Urothelium cell line (cell line): ENCODE results near the gene KHDC4.

Experiments
- DNase-seq: peaks from one replicate; pipeline ENCODE4 v3.0.0; 2011; ENCODE audit warnings: low spot score, mixed read lengths
- FAIRE-seq: peaks from 2 replicates; lab custom pipeline; 2011; peaks lifted over from hg19 to GRCh38; lab: Jason Lieb, UNC

The KHDC4 gene

DNA sequence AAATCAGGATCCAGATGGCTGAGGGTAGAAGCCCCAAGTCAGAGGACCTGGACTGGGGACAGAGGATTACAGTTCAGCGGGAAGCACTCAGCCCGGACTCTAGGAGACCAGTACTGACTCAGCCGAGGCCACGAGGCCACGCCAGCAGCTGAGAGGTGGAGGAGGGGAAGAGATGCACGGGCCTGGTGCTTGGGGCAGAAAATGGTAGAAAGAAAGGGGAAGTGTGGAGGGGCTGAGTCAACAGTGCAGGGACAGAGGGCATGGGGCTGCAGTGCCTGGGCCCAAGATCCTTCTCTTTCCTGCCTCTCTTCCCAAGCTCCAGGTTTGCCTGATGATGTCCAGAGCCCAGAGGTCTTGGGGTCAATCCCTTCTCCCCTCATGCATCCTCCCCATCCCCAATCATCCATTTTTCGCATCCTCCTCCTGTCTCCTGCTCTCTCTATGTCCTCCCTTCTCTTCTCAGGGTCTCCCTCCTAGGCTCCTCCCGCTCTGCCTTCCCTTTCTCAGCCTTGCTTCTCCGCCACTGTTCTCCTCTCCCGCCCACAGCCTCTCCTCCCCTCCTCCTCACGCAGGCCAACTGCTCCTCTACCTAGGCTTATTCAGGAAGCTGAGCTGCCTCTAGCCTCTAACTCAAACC, 36.4 kb upstream of the KHDC4 start:
- no peak for FAIRE-seq
- no peak for DNase-seq

DNA sequence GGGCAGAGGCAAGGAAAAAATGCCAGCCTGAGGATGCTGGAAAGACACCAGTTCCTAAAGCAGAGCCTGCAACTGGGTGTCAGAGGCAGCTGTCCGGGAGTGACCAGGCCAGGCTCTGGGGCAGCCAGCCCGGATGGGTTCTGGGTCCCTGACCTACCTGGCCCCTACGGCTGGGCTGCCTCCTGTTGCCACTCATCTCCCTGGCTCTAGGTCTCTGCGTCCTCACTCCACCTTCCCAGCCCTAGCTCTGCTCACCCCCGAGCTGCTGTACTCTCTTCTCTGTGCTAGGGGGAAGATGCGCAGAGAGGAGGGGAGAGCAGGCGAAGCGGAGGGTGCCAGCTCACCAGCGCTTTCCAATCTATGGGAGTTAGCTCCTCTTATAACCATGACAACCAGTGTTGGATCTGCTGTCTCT, 35.2 kb upstream of the KHDC4 start:
- DNase-seq = no peak
- no peak for FAIRE-seq

DNA sequence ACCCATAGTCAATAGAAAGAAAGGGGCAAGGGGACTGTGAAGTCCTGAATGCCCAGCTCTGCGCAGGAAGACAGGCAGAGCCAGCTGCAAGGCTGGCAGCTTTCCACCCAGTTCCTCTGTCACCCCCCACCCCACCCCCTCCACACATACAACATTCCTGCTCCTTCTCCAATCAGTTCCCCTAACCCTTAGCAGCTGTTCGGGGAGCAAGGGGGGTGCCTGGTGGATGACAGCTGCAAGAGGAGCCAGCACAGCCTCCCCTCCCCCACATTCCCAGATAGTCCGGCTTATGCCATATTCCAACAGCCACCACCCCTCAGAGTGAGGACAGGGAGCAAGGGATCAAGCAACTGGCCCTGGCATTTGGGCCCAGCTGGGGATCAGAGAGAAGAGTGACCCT, 34.5 kb upstream of the KHDC4 start:
- DNase-seq (no peak), FAIRE-seq (no peak)

DNA sequence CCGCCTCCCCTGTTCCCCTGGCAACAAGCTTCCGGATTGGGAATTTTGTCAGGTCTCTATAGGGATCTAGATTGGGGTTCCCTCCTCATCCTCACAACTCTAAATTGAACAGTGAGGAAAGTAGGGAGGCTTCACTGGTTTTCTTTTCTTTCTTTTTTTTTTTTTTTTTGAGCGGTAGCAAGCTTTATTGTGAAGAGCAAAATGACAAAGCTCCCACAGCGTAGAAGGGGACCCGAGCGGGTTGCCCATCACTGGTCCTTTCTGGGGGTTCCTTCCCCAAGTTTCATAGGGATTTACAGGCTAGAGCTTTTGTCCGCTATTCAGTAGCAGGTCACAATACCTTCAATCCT, 33.8 kb upstream of the KHDC4 start:
- DNase-seq = no peak
- no peak for FAIRE-seq

DNA sequence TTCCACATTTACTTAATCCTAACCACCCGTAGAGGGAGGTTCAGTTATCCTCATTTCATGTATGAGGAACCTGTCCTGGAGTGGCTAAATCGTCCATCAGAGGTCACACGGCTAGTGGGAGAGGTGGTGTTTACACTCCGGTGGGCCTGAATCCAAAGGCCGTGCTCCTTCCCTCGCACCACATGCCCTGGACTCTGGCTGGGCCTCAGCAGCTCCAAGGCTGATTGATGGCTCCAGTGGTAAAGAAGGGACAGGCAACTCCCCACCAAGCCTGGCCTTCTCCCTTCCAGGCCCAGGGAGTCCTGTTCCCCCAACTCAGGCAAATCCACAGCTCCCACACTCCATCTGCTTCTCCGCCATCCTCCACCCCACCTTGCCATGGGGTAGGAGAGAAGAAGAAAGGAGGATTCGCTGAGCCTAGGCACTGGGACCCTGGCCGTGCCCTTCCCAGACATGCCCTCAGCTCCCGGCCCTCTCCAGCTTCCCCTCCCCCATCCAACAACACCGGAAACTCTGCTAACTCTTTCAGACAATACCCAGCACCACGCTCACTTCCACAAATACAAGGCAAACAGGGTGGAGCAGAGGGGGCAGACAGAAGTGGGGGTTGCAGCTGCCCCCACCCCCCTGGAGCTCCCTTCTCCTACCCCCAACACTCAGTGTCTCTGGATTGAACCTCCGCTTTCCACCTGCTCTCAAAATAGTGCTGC, 33.3 kb upstream of the KHDC4 start:
- no peak for DNase-seq
- FAIRE-seq = no peak

DNA sequence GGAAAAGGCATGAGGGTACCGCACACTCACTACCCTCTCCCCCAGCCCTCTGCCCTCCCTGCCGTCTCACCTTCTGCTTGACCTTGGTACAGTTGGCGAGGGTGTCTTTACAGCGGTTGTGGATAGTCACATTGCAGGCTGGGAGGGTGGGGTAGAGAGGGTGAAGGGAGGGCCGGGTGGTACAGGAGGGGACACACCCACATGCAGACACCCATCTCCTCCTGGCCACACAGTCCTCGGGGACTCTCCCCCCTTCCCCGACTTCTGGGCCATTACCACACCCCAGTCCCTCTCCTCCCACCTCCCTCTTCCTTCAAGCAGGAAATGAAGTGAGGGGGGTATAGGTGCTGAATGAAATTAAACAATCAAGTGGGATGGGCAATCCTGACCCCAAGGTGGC, 32.5 kb upstream of the KHDC4 start:
- DNase-seq (no peak), FAIRE-seq (no peak)

DNA sequence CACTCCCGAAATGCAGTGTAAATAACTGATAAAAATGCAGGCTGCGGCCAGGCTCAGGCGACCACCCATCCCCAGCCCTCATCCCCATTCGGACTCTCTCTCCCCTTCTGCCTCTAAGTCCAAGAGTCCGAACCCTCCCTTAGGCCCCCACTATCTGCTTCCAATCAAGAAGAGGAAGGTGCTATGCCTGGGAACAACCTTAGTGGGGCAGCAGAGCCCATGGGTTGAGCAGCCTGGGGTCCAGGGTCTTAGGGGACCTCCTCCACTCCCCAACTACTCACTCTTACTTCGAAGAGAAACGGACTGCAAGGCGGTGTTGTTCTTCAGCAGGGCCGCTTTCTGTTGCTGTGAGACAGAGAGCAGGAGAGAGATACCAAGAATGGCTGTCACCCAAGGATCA, 31.9 kb upstream of the KHDC4 start:
- DNase-seq = no peak
- FAIRE-seq = no peak

DNA sequence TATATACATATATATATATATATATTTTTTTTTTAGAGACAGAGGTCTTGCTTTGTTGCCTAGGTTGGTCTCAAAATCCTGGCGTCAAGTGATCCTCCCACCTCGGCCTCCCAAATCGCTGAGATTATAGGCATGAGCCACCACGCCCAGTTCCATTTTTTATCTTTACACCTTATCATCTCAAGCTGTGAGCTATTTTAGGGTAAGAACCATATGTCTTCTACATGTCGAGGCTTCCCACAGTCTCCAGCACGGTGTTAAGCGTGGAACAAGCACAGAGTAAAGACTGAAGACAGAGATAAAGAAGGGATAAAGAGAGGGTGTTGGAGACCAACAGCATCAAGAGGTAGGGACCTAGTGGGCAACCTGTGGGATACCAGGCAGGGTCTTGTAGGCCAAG, 30.0 kb upstream of the KHDC4 start:
- DNase-seq (no peak), FAIRE-seq (no peak)

DNA sequence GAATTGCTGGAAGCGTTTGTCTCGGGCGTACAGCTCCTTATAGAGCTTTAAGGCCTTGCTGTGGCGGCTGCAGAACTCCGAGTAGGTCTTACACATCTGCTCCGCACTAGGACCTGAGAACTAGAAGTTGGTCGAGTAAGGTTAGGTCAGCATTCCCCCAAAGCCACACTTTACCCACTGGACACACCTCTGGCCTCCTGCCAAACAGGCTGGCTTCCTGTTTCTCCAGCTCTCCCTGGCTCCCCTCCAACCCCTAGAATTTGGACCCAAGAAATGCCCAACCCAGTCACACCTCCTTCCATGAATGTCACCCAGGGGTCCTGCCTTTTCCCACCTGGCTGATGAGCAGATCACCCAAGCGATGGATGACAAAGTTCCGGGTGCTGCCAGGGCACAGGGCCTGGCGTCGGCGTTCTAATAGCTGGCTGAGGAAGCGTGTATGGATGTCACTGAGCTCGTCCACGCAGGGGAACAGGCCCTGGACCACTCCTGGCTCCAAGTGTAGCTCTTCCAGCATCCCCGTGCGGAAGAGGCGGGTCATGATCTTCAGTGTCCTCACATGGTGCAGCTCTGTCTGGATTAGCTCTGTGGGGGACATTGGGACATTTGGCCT, 28.5 kb upstream of the KHDC4 start:
- no peak for DNase-seq
- no peak for FAIRE-seq

DNA sequence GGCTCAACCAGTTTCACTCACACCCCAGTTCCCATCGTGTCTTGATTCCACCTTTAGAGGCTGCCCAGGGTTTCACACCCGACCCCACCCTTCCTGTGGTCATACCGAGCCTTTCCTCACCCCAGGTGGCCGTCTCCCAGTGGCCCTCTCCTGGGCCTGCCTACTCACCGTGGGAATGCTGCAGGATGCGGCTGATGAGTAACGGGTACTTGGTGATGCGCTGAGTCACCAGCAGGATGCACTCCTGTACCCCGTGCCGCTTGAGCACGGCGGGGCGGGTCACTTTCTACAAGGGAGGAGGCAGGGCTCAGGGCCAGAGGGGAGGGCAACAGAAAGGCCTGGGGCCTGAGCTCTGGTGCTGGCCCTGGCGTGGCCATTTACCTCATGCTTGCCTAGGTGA, 27.7 kb upstream of the KHDC4 start:
- FAIRE-seq = peak; percentile 84
- peak; percentile 94 for DNase-seq

DNA sequence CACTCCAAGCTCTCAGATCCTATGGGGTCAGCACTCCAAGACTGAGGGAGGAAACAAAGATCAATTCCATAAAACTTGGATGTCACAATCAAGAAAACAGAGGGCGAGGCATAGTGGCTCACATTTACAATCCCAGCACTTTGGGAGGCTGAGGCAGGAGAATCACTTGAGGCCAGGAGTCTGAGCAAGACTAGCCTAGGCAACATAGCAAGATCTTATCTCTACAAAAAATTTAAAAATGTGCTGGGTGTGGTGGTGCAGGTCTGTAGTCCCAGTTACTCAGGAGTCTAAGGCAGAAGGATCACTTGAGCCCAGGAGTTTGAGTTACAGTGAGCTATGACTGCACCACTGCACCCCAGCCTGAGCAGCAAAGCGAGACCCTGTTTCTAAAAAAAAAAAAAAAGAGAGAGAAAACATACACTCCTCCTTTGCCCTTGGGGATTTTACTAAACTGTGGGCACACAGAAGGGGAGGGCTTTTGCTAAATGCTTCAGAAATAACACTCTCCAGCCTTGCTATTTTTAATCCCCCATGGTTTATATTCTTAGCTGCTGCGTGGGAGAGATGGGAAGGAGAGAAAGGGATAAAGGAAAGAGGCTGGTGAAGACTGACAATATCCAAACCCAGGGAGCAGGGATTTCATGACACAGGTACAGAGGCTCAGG, 26.0 kb upstream of the KHDC4 start:
- FAIRE-seq (no peak), DNase-seq (no peak)

DNA sequence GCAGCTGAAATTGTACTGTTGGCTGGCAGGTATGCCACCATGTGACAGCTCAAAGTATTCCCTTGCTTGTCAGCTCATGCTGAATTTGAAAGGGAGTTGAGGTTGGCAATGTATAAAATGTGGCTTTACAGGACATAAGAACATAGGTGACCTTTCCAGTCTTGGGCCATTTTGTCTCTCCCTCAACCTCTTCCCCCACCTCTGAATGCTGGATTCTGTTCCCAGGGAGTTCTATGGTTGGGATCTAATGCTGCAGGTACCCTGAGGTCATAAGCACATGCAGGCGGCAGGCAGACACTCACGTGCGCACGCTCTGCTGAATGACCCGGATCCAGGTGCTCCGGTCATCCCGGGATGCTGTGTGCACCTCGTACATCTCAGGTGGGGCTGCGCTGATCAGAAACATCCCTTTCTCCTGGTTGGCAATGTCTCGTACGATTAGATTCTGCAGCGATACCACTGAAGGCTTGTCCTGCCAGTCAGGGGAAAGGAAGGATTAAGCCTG, 23.2 kb upstream of the KHDC4 start:
- no peak for FAIRE-seq
- DNase-seq = no peak

DNA sequence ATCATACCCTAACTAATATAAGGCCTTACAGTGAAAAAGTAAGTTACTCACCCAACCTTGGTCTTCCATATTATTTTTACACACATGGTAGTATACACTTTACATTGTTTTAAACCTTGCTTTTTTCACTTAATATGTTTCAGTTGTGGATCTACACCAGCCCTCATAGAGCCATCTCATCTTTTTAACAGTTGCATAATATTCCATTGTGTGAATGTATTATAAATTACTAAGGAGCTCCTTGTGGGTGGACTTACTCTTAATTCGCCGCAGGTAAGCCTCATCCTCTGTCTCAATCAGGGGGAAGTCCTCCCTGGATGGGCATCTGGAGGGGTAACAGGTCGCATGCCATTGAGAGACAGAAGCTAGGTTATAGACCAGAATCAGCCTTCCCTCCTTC, 20.4 kb upstream of the KHDC4 start:
- no peak for FAIRE-seq
- no peak for DNase-seq

DNA sequence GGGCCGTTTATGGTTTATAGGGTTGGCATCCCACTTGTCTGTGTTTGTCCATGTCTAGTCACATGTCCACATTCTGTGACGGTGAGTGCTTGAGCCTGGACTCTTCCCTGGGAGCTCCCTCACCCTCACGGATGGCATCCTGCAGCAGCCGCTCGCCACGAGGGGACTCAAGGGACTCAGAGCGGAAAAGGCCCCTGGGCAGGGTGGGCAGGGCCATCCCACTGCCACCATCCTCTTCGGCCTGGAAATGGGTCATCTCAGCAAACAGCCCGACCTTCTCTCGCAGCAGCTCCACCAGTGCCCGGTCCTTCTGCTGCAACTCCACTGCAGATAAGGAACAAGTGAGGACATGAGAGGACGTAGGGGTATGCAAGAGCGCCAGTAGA, 18.3 kb upstream of the KHDC4 start:
- no peak for FAIRE-seq

DNA sequence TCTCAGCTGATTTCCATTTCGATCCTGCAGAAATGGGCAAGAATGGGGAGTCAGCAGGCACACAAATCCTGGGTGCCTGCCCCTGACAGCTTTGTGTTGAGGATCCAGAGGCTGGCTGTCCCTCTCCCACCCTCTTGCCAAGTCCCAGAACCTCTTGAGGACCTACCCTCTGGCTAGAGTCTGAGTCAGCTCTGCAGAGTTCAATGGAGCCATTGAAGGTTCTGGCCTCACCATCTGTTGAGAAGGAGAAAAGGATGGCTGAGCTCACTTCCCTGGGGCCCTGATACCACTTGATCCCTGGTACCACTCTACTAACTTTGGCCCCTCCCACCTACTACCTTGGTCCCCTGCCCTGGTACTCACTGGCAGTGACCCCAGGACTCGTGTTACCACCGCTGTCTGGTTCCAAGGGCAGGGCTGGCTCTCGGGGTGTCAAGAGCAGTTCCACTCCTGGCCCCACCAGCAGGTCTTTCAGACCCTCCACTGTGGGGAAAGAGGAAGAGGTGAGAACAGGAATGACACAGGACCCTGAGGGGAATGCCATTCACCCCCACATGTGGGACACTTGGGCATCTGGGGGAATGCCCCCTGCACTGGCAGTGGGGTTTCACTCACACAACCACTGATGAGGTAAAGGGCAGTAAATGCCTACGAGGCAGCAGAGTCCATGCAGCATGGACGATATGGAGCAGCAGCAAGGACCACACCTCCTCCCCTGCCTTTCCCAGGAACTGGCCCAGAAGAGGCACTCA, 17.7 kb upstream of the KHDC4 start:
- no peak for FAIRE-seq
- DNase-seq = no peak

More for the DNA sequence above, 18.3 kb upstream of the KHDC4 start:
- no peak for DNase-seq

DNA sequence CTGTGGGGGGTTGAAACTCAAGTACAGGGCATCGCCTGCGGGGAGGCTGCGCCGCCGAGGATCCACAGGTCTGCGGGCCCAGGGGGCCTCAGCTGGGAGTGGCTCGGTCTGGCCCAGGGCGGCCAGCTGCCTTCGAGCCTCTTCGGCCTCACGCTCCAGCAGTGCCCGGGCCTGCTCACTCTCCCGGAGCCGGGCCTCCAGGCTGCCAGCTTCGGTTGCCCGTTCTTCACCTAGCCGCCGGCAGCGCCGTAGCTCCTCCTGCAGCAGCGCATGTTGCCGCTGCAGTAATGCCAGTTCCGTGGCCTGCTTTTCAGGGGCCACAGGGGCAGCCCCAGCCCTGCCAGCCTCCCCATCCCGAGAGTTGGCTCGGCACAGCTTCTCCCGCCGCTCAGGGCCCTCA, 16.6 kb upstream of the KHDC4 start:
- DNase-seq = no peak
- no peak for FAIRE-seq

DNA sequence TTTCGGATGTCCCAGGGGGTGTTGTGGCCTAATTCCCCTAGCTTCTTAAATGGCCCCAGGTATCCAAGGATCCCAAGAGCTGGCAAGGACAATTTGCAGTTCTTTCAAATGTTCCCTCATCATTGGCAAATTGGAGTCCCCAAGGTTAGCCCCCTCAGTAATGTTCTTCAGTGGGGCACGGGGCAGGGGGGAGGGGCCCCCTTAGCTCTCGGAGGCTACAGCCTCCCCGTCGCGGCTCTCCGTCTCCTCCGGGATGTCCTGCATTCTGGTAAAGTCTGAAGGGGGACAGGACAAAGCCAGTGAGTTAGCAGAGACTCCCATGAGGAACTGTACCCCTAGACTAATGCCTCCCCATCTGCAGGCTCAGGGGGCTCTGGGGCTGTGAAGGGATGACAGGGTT, 13.5 kb upstream of the KHDC4 start:
- DNase-seq (no peak), FAIRE-seq (no peak)

DNA sequence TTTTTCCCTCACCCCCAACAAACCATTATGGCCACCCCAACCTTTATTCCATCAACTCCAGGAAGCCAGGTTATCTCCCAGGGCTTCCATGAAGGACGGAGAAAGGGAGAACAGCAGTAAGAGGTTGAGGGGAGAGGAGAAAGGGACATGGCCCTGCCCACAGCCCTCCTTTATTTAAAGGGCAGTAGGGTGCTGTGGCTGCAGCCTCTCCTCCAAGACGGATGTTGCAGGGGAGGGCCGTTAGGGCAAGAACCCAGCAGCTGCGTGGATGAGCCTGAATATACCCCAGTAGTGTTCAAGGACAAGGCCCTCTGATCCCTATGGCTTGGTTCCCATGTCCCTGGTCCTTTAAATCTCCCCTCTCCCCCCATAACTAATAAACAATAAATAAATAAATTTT, 13.1 kb upstream of the KHDC4 start:
- no peak for FAIRE-seq
- DNase-seq = no peak

DNA sequence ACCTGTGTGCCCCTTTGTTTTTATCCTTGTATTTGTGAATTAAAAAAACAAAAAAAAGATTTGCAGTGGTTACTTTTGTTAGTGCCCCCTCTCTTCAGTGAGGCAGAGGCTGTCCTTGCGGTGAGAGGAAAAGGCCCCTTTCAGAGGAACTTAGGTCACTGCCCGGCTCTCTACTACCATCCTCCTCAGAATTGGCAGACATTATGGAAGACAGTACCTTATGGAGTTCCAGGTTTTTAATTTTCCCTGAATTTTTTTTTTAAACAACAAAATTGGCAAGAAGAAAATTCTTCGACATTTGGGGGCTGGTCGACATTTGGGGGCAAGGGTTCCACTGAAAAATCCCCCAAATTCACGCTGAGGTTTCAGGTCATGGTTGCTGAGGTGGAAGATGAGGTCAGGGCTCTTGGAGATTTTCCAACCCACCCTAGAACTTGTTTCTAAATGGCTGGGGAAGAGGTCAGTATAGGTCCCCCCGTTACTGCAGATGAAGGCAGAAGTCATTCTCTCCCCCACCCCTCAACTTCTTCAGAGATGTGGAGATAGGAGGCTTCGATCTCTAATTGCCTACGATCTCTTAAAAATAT, 12.5 kb upstream of the KHDC4 start:
- no peak for DNase-seq
- FAIRE-seq = no peak

DNA sequence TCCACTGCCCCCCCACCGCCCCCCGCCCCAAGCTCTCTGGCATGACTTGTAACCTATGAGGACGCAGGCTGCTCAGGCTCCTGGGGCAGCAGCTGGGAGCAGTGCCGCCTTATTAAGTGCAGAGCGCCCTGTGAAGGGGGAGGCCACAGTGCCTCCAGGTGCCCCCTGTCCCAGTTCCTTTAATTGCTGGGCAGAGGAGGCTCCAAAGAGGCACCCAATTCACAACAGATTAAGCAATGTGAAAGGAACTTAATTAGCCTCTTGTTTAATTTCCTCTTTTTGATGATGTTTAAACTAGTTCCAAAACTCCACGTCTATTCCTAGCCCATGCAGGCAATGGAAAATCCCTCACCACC, 10.2 kb upstream of the KHDC4 start:
- FAIRE-seq (no peak), DNase-seq (no peak)

DNA sequence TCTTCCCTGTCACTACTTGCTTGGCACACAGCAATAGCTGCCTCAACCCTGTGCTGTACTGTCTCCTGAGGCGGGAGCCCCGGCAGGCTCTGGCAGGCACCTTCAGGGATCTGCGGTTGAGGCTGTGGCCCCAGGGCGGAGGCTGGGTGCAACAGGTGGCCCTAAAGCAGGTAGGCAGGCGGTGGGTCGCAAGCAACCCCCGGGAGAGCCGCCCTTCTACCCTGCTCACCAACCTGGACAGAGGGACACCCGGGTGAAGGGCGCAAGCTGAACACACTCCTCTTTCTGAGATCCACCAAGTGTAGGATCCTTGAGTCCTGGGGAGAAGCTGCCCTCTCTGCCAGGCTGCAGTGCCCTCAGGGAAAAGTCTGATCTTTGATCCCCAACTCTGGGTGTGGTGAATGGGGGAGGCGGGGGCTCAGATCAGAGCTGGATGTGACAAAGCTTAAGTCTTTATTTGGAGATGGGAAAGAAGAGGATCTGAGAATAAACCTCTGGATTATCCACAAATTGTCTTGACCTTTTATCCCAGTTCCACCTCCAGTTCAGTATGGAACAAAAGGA, 8.4 kb upstream of the KHDC4 start:
- DNase-seq (no peak), FAIRE-seq (no peak)
